ENCODE data around the gene LILRA5.
"Not testable (repeated sequence)": the region's sequence is repeated elsewhere in the genome, so short reads cannot be mapped to it uniquely, and the experiment has no call there.

The LILRA5 gene

DNA sequence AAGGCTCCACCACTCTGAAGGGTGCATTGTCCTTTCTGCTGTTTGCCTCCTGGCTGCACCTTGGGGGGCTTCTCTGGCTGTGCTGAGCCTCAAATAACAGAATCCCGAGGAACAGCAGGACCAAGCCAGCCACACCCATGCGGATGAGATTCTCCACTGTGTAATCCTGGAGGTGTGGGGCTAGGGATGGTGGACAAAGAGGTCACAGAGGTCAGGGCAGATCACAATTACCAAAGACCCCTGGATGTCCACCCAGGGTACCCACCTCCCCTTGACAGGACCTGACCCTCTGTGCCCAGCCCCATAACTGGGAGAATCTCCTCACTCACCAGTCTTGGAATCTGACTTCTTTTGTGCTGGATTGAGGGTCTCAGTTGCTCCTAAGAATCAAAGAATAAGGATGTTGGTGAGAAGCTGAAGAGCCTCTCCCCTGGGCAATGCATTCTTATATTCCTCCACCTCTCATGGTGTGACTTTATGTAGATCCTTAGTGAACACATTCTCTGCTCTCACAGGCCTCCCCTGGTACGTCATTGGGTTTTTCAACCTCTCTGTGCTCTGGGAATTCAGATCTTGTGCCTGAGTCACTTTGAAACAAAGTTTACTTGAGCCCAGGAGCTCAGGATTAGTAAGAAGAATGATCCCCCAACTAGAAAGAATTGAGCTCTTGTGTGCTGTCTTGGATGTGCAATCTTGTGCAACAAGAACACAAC lies 20.8 kb upstream of the LILRA5 start:
- FAIRE-seq = no peak

DNA sequence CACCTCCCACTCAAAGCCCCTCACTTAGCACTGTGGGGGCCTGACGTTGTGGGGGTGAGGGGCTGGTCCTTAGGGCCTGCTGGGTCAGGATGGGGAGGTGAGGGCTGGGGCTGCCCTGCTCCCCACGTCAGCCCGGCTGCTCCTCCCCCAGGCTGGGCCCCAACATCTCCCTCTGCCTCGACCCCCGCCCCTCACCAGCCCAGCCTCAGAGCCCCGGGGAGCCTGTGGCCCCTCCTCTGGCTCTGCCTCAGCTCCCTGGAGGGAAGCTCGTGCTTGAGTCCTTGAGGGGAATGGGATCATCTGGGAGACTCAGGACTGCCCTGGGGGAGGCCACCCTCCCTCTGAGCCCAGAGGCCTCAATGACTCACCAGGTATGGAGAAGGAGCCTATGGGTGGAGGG lies 19.2 kb upstream of the LILRA5 start:
- FAIRE-seq = no peak

DNA sequence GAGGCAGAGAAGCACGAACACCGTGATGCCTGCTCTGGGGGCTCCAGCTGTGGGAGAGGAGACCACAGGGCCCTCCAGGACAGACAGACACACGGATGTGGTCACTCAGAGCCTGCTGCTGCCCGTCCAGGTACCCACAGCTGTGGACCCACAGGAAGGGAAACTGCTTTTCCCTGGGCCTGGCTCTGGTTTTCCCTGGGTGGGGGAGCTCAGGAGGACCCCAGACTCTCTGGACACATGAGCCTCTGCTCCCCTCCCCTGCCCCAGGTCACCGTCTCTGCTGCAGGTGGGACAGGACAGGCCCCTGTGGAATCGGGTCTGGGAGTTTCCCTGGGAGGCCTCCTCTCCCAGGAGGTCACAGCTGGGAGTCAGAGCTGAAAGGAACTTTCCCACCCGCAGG lies 18.7 kb upstream of the LILRA5 start:
- no peak for FAIRE-seq

DNA sequence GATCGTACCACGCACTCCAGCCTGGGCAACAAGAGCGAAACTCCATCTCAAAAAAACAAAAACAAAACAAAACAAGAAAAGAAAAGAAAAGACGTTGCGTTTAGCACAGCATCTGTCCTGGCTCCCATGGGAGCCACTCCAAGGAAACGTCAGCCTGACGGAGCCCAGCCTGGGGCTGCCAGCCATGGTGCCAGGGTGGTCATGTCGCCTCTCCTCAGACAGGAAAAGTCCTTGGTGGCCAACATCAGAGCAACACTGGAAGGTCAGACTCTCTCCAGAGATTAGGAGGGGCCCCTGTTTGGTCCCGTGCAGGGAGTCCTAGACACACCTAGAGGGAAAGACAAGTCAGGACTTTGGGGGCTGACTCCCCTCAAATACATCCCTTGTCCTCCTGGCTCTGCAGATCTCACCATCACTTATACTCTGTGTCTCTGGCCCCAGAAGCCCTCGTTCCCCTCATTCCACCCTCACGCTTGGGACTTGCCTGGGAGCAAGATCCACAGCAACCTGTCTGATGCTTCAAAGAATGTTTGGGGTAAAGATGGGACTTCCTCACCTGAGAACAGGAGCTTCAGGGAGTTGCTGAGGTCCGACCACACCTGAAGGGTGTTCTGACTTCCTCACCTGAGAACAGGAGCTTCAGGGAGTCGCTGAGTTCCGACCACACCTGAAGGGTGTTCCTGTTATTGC lies 16.7 kb upstream of the LILRA5 start:
- FAIRE-seq = no peak

DNA sequence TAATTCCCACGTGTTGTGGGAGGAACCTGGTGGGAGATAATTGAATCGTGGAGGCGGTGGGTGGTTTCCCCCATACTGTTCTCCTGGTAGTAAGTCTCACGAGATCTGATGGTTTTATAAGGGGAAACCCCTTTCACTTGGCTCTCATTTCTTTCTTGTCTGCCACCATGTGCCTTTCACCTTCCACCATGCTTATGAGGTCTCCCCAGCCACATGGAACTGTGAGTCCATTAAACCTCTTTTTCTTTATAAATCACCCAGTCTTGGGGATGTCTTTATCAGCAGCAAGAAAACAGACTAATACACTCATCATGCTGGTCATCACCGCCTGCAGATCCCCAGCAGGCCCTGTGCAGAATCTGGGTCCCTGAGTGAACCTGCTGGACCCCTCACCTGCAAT lies 15.8 kb upstream of the LILRA5 start:
- FAIRE-seq = not testable (repeated sequence)

DNA sequence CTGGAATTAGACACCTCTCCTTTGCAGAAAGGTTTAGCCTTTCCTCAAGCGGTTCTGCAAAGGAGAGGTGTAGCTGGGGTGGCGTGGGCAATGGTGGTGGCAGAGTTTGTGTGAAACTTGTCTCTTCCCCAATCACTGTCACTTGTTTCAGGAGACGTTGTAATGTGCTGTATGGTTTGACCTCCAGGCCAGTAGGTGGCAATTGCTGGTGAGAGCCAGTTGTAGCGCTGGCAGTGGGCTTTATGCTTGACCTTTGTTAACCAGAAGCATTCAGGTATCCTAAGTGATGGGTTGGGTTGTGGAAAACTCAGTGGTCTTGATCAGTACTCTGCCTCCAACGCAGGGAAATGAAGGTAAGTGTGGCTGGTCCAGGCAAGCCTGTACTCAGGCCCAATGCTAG lies 12.7 kb upstream of the LILRA5 start:
- no peak for FAIRE-seq

DNA sequence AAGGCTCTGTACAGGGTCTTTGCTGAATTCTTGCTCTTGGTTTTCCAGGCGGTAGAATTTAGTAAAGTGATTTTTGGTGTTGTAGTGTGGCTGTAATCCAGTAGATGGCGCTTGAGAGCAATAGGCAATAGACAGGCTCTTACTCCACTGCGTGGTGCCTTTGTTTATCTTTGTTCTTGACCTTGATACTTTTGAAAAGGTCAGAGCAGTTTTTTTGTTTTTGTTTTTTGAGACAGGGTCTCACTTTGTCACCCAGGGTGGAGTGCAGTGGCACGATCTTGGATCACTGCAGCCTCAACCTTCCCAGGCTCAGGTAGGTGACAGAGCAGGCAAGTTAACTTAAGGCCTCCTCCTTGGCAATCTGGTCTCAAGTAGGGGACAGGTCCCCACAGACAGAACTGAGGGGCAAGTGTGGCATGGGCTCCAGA lies 12.2 kb upstream of the LILRA5 start:
- peak; percentile 18 for FAIRE-seq

DNA sequence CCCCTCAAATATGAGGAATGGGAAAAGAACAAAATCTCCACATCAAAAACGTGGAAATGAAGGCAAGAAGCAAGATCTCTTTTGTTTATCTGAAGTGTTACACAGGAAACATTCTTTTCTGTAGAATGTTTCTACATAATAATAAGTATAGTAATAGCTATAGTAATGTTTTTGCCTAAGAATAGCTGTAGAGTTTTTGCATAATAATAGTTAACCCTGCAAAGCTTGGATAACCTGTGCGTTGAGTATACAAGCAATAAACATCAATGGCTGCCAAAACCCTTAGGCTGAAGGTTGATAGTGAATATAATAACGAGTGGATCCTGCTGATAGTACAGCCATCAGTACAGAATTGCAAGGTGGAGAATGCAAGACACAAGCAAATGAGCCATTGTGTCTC lies 11.1 kb upstream of the LILRA5 start:
- no peak for FAIRE-seq

DNA sequence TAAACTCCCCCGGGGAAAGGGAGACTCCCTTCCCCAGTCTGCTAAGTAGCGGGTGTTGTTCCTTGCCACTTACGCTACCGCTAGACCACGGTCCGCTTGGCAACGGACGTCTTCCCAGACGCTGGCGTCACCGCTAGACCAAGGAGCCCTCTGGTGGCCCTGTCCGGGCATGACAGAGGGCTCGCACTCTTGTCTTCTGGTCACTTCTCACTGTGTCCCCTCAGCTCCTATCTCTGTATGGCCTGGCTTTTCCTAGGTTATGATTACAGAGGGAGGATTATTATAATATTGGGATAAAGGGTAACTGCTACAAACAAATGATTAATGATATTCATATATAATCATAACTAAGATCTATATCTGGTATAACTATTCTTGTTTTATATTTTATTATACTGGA lies 10.0 kb upstream of the LILRA5 start:
- FAIRE-seq = not testable (repeated sequence)

DNA sequence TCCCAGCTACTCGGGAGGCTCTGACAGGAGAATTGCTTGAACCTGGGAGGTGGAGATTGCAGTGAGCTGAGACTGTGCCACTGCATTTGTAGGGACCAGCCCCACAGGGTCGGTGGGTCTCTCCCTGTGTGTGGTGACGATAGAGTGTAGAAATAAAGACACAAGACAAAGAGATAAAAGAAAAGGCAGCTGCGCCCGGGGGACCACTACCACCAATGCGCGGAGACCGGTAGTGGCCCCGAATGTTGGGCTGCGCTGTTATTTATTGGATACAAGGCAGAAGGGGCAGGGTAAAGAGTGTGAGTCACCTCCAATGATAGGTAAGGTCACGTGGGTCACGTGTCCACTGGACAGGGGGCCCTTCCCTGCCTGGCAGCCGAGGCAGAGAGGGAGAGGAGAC lies 9.3 kb upstream of the LILRA5 start:
- not testable (repeated sequence) for FAIRE-seq

DNA sequence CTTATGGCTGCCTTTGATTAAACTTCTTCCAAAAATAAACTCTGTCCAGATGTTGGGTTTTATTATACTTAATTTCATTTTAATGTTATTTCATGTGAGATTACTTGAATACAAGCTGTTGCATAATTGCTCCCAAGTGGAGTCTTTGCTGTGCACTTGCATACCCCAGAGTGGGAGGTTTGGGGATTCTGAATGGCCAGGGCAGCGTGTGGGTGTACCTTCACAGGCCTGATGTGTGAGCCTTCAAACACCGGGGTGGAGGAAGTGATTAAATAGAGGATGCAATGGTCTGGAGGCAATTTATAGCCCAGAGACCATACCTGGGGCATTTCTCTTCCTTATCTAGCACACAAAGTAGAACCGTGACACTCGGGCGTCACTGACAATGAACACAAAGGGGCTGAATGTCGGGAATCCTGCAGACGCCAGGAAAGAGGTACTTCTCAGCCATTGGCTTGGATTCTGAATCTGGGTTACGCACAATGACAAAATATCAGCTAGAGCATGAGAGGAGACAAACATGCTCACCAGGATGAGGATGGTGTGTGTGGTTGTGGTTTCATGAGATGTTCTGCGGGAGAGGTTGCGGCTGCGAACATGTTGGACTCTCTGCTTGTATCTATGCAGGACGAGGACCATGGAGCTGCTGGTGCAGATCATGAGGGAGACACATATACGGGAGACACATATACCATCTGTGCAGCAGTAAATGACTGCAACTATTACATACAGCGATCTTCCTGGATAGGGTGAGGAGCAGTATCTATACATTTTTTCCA lies 7.1 kb upstream of the LILRA5 start:
- no peak for FAIRE-seq

DNA sequence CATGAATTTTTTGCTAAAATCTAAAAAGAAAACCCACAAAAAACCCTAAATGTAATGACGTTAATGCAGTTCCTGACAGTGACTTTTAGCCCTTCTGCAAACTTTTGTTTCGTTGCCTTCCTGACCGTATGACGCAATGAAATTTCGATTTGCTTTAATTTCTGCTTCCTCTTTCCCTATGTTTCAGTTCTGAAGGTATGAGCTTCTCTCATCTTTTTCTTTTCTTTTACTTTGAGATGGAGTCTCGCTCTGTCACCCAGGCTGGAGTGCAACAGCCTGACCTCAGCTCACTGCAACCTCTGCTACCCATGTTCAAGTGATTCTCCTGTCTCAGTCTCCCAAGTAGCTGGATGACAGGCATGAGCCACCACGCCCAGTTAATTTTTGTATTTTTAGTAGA lies 6.1 kb upstream of the LILRA5 start:
- FAIRE-seq = no peak

DNA sequence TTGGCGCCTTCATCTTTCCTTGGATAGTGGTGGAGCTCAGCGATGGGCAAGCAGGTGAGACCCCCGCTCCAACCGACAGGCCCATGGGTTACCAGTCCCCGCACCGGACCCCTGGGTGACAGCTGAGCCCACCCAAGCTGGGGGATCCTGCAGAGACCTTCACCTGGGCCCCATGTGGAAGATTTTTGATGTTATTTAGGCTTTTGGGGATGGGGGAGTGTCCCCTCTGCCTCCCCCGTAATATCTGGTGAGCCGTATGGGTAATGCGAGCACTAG lies 4.9 kb upstream of the LILRA5 start:
- no peak for FAIRE-seq

DNA sequence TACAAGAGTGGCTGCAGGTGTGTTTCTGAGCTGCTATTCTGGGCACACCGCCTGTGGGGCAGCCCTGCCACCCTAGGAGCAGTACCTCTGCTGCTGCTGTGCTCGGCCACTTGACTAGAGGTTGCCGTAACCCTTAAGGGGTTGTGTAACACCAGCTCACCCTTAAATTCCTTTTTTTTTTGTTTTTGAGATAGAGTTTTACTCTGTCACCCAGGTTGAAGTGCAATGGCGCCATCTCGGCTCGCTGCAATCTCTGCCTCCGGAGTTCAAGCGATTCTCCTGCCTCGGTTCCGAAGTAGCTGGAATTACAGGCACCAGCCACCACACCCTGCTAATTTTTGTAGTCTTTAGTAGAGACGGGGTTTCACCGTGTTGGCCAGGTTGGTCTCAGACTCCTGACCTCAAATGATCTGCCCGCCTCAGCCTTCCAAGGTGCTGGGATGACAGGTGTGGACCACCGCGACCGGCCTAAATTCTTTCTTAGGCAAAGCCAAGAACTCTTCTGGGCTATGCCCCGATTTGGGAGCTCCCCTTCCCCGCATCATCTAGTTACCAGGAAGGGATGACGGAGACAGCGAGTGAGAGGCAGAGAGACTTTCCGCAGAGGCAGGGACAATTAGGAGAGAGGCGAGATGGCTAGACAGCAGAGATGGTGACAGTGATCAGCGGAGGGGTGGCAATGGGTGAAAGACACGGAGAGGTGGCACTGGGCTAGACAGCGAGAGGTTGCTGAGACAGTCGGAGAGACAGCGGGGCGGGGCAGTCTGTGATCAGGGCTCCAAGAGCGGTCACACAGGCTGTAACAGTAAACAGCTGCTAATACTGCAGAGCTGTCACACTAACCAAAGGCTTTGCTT lies 4.4 kb upstream of the LILRA5 start:
- no peak for FAIRE-seq

DNA sequence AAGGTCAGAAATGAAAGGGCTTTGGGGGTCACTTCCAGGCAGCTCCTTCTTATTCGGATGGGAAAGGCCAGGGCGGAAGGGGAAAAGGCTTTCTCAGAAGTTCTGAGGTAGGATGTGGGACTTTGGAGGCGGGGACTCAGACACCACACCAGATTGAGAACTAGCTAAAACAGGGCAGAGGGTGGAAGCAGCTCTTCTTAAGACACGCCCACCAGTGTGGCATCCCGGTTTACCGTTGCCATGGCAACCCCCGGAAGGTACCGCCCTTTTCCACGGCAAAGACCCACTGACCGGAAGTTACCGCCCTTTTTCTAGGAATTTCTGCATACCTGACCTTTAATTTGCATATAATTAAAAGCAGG lies 3.8 kb upstream of the LILRA5 start:
- FAIRE-seq = no peak

DNA sequence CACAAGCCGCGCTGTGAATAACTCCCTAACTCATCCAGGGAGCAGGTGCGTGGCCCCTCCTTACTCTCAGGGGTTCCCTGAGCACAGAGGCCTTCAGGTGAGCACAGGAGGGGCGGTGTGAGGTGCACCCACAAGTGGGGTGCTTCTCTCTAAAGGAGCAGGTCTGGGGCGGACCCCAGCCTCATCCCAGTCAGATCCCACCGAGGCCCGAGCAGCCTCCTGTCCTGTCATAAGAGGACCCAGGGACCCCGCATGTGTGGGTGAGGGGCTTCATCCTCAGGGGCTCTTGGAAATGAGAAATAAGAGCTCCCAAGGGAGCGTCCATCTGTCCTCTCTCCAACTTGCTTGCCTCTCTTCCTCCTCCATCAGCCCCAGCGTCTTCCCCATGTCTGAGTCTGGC lies 3.0 kb upstream of the LILRA5 start:
- no peak for FAIRE-seq

DNA sequence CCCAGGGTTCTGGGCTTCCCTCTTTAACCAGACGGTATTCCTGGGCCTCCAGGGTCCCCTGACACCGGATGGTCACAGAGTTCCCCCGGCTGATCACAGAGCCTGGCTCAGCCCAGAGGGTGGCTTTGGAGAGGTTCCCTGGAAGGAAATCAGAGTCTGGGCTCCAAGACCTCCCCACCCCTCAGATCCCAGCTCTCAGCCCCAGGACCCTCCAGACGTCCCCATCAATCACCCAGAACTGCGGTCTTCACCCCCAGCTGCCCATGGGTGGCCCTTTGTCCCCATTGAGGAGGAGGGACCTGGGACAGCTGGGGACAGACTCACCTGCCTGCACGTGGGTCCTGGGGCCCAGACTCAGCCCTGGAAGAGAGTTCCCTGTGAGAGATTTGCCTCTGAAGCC lies 955 bp downstream of the LILRA5 start:
- no peak for FAIRE-seq

DNA sequence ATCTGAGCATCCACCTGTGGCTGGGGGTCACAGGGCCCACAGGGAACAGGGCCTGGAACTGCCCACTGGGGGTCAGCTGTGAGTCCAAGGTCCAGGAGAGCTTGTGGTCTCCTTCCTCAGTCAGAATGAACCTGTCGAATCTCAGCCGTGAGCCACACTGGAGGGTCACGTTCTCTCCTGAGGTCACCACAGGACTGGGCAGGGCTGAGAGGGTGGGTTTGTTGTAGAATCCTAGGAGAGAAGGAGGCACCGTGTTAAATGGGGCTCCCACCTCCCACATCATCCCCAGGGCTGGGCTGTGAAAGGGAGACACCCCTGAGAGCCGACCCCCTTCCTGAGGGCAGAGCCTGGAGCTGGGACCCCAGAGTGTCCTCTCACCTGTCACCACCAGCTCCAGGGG lies 1.5 kb downstream of the LILRA5 start:
- no peak for FAIRE-seq

DNA sequence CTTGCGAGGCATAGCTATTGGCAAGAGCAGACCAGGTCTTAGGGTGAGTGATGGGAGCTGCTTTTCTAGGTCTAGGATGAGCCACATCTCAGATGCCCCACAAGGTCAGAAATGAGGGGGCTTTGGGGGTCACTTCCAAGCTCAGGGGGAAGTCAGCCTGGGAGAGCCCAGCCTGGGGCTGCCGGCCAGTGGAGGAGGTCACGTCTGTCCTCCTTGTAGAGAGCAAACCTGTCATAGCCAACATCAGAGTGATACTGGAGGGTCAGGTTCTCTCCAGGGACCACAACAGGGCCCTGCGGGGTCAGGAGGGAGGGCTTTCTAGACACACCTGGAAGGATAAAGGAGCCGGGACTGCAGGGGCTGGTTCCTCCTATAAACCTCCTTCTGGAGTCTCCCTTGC lies 2.4 kb downstream of the LILRA5 start:
- FAIRE-seq = no peak

DNA sequence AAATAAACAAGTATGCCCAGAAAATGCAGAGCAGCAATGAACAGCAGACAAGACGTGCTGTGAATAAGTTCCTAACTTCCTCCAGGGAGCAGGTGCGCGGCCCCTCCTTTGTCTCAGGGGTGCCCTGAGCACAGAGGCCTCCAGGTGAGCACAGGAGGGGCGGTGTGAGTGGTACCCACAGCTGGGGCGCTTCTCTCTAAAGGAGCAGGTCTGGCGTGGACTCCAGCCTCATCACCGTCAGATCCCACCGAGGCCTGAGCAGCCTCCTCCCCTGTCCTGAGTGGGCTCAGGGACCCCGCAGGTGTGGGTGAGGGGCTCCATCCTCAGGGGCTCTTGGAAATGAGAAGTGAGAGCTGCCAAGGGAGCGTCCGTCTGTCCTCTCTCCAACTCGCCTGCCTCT lies 3.2 kb downstream of the LILRA5 start:
- no peak for FAIRE-seq

DNA sequence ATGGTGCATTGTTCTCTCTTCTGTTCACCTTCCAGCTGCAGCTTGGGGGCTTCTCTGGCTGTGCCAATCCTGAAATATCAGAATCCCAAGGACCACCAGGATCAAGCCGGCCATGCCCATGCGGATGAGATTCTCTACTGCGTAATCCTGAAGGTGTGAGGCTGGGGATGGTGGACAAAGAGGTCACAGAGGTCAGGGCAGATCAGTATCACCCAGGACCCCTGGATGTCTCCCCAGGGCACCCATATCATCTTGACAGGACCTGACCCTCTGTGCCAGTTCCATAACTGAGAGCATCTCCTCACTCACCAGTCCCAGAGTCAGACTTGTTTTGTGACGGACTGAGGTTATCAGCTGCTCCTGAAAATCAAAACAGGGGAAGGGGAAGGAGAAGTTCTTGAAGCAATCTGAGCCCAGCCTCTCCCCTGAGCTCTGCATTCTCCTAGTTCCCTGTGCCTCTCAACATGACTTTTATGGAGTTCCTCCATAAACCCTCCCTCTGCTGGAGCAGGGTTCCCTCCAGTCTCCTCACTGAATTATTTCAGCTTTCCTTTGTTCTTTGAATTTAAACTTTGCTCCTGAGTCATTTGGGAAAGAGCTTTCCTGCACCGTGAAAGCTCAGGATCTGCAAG lies 5.5 kb downstream of the LILRA5 start:
- no peak for FAIRE-seq

DNA sequence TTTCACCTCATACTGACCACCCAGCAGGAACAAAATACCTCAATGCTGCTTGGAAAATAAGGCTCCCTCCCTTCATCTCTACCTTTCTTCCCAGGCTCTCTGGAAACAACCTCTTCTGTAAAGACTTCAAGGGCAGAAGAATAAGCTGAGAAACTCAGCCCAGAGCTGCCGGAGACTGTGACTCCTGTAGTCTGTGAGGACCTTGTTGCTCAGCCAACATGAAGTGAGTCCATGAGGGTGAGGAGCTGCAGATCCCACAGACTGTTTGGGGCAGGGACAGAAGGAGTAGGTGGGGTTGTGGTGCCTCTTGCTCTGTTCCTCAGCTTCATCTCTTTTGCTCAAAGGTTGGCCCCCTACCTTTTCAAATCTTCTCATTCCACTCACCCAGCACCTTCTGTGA lies 7.8 kb downstream of the LILRA5 start:
- FAIRE-seq = no peak

DNA sequence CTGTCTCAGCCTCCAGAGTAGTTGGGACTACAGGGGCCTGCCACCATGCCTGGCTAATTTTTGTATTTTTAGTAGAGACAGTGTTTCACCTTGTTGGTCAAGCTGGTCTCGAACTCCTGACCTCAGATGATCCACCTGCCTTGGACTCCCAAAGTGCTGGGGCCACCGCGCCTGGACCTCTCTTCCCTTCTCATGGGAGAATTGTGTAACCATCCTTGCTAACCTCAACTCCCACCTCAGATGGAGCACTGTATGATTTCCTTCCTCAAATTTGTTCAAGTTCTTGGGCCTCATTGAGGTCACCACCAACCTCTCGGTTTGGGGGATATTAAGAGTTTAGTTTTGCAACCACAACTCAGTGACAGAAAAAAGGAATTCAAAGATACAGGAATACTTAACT lies 10.7 kb downstream of the LILRA5 start:
- no peak for FAIRE-seq

Data from endometrium (tissue), 2 donors.